AG10803 (cell line): ENCODE results near the gene POLA1.
"Not testable (repeated sequence)": the region's sequence is repeated elsewhere in the genome, so short reads cannot be mapped to it uniquely, and the experiment has no call there.

Experiments
- DNase-seq: peaks from one replicate; pipeline ENCODE4 v3.0.0; 2010; ENCODE audit warnings: low read depth
- H3K4me3 ChIP-seq: 2 replicates; pipeline ENCODE4 v1.5.1; 2011; ENCODE audit warnings: mild to moderate bottlenecking, low read length, control low read depth
- CTCF ChIP-seq: conservative IDR thresholded peaks from 2 replicates; pipeline ENCODE4 v1.5.1; 2011; ENCODE audit warnings: mild to moderate bottlenecking, low read length, control low read depth, inconsistent platforms

The POLA1 gene

GRCh38 chrX:24858004-24858746 is 164.5 kb downstream of the POLA1 start:
- TF ChIP-seq CTCF, result no peak
- peak; percentile 3 for DNase-seq
- no peak overlapping the region for H3K4me3 ChIP-seq

GRCh38 chrX:24859211-24859841 is 165.6 kb downstream of the POLA1 start:
- DNase-seq, result no peak
- no peak overlapping the region for H3K4me3 ChIP-seq
- TF ChIP-seq CTCF, result no peak

GRCh38 chrX:24860140-24860539 is 166.4 kb downstream of the POLA1 start:
- H3K4me3 ChIP-seq, result no peak overlapping the region
- peak; percentile 16 for DNase-seq
- no peak for TF ChIP-seq CTCF

- no peak for TF ChIP-seq CTCF
- no peak overlapping the region for H3K4me3 ChIP-seq
- DNase-seq, result peak; percentile 5
Observed at GRCh38 chrX:24862343-24862742, 168.6 kb downstream of the POLA1 start.

- not testable (repeated sequence) for H3K4me3 ChIP-seq, DNase-seq
Observed at GRCh38 chrX:24863779-24864178, 170.1 kb downstream of the POLA1 start.

- DNase-seq, result peak; percentile 62
- TF ChIP-seq CTCF, result no peak
- no peak overlapping the region for H3K4me3 ChIP-seq
Observed at GRCh38 chrX:24870143-24870542, 176.4 kb downstream of the POLA1 start.

GRCh38 chrX:24874604-24875247 is 181.0 kb downstream of the POLA1 start:
- TF ChIP-seq CTCF, result no peak
- no peak for DNase-seq
- H3K4me3 ChIP-seq, result no peak overlapping the region
